Measurements from ENCODE around the gene HOXB9. TPM values are rescaled to one million over a fixed set of nuclear protein-coding genes. Genes with fewer than 3 reads are reported as not detected.

HOXB9 gene
- total and polyA plus RNA-seq, 2 of the 13 experiments (the other 11 are each of a cell fraction or from before 2014, with no cell fraction given), result not detected

DNA sequence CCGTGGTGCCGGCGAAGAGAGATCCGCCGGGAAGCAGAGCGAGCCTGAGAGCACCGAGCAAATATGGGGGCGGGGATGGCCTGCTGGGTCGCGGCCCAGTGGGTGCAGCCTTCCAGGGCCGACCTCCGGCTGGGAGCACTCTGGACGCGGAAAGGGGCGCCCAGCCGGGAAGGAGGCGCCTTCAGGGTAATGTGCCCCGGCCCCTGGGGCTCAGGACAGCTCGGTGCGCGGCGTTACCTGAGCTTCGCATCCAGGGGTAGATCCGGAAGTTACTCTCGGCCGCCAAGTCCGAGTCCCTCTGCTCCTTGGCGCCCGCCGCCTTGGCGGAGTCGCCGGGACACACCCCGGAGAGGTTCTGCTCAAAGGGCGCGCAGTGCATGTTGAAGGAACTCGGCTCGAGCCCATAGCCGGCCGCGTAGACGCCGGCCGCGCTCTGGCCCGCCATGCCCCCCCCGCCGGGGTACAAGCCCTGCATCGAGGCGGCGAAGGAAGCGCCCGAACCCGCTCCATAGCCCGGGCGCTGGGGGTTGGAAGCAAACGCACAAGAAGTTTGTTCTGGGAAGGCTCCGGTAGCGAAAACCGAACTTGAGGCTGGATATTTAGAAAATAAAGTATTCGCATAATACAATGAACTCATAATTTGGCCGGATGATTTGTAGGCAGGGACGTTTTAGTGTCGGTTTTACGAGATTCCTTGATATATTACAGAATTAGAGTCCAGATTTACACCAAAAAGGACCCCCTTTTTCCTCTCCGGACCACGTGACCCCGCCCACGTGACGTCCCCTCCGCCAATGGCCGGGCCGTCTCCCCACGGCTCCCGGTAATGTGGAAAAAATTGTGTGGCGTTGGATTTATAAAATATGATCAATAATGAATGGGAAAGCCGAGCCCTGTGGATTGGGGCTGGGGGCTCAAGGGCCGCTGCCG is 15.6 kb downstream of the HOXB9 start, which contains the start of gene HOXB7 (continued):
- TF ChIP-seq, protein P1, sequence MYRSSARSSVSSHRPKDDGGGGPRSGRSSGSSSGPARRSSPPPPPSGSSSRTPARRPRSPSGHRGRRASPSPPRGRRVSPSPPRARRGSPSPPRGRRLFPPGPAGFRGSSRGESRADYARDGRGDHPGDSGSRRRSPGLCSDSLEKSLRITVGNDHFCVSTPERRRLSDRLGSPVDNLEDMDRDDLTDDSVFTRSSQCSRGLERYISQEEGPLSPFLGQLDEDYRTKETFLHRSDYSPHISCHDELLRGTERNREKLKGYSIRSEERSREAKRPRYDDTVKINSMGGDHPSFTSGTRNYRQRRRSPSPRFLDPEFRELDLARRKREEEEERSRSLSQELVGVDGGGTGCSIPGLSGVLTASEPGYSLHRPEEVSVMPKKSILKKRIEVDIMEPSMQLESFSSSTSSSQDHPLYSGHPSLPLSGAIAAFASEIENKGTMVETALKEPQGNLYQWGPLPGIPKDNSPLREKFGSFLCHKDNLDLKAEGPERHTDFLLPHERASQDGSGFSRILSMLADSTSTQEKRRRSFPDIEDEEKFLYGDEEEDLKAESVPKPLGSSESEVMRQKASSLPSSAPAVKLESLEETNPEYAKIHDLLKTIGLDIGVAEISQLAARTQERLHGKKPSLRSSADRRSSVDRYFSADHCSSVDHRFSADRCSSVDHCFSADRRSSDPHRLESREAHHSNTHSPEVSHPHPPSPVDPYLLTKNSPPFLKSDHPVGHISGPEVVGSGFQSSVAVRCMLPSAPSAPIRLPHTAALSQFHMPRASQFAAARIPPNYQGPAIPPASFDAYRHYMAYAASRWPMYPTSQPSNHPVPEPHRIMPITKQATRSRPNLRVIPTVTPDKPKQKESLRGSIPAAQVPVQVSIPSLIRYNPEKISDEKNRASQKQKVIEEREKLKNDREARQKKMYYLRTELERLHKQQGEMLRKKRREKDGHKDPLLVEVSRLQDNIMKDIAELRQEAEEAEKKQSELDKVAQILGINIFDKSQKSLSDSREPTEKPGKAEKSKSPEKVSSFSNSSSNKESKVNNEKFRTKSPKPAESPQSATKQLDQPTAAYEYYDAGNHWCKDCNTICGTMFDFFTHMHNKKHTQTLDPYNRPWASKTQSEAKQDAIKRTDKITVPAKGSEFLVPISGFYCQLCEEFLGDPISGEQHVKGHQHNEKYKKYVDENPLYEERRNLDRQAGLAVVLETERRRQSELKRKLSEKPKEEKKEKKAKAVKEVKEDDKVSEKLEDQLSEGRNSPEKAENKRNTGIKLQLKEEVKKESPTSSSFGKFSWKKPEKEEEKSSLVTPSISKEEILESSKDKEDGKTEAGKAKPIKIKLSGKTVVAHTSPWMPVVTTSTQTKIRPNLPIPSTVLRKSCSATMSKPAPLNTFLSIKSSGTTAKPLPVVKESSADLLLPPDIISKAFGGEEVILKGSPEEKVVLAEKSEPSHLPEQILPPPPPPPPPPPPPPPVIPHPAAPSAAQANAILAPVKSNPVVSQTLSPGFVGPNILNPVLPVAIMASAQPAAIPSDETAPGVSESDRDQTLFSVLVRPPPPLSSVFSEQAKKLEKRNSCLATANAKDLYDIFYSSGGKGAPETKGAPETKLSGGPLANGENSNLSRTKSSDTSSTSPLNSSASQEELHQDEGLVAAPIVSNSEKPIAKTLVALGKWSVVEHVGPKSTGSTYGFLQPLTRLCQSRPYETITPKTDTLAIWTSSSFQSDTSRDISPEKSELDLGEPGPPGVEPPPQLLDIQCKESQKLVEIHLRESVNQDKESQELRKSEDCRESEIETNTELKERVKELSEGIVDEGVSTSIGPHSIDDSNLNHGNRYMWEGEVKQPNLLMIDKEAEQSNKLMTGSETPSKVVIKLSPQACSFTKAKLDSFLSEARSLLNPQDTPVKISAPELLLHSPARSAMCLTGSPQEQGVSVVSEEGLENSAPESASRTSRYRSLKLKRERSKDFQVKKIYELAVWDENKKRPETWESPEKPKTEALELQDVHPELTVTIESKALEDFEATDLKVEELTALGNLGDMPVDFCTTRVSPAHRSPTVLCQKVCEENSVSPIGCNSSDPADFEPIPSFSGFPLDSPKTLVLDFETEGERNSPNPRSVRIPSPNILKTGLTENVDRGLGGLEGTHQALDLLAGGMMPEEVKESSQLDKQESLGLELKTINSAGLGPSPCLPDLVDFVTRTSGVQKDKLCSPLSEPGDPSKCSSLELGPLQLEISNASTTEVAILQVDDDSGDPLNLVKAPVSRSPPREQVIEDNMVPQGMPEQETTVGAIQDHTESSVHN (CRISPR knock-in tag; IDR thresholded peaks at IDR 0.05), result no peak
- TF ChIP-seq GZF1 (CRISPR knock-in tag; IDR thresholded peaks at IDR 0.05) (0 out of 2 replicates have a peak, but pooled peaks have one; percentile 34), ZNF777 (CRISPR knock-in tag; IDR thresholded peaks at IDR 0.05) (peak; percentile 63)
- TF ChIP-seq, protein P2, sequence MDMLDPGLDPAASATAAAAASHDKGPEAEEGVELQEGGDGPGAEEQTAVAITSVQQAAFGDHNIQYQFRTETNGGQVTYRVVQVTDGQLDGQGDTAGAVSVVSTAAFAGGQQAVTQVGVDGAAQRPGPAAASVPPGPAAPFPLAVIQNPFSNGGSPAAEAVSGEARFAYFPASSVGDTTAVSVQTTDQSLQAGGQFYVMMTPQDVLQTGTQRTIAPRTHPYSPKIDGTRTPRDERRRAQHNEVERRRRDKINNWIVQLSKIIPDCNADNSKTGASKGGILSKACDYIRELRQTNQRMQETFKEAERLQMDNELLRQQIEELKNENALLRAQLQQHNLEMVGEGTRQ (IDR thresholded peaks at IDR 0.05; ENCODE audit: low read depth, low read length), result peak; percentile 90
- TF ChIP-seq, protein P2 (CRISPR knock-in tag; IDR thresholded peaks at IDR 0.05; ENCODE audit: borderline replicate concordance), result peak; percentile 78; the same call in 1 of the 2 replicates
- TF ChIP-seq, protein P3, sequence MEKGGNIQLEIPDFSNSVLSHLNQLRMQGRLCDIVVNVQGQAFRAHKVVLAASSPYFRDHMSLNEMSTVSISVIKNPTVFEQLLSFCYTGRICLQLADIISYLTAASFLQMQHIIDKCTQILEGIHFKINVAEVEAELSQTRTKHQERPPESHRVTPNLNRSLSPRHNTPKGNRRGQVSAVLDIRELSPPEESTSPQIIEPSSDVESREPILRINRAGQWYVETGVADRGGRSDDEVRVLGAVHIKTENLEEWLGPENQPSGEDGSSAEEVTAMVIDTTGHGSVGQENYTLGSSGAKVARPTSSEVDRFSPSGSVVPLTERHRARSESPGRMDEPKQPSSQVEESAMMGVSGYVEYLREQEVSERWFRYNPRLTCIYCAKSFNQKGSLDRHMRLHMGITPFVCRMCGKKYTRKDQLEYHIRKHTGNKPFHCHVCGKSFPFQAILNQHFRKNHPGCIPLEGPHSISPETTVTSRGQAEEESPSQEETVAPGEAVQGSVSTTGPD (CRISPR knock-in tag; IDR thresholded peaks at IDR 0.05), result peak; percentile 75; the same call in 1 of the 2 replicates
- TF ChIP-seq, protein P4, sequence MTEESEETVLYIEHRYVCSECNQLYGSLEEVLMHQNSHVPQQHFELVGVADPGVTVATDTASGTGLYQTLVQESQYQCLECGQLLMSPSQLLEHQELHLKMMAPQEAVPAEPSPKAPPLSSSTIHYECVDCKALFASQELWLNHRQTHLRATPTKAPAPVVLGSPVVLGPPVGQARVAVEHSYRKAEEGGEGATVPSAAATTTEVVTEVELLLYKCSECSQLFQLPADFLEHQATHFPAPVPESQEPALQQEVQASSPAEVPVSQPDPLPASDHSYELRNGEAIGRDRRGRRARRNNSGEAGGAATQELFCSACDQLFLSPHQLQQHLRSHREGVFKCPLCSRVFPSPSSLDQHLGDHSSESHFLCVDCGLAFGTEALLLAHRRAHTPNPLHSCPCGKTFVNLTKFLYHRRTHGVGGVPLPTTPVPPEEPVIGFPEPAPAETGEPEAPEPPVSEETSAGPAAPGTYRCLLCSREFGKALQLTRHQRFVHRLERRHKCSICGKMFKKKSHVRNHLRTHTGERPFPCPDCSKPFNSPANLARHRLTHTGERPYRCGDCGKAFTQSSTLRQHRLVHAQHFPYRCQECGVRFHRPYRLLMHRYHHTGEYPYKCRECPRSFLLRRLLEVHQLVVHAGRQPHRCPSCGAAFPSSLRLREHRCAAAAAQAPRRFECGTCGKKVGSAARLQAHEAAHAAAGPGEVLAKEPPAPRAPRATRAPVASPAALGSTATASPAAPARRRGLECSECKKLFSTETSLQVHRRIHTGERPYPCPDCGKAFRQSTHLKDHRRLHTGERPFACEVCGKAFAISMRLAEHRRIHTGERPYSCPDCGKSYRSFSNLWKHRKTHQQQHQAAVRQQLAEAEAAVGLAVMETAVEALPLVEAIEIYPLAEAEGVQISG (CRISPR knock-in tag; IDR thresholded peaks at IDR 0.05), result 0 out of 2 replicates have a peak, but pooled peaks have one; percentile 17

Measured in HepG2 (cell line).